Stimulated activated CD8-positive, alpha-beta memory T cell treated with anti-CD3 and anti-CD28 coated beads, Interleukin-2, amount 100 ng/mL, for 48 hours (primary cell): ENCODE results near the gene PRKCB.

Experiments used
- DNase-seq, 2 donors: peaks; one replicate each; pipeline ENCODE4 v3.0.0-alpha.2; 2020; ENCODE audit warnings: low read depth in 2 of 2

PRKCB gene

DNA sequence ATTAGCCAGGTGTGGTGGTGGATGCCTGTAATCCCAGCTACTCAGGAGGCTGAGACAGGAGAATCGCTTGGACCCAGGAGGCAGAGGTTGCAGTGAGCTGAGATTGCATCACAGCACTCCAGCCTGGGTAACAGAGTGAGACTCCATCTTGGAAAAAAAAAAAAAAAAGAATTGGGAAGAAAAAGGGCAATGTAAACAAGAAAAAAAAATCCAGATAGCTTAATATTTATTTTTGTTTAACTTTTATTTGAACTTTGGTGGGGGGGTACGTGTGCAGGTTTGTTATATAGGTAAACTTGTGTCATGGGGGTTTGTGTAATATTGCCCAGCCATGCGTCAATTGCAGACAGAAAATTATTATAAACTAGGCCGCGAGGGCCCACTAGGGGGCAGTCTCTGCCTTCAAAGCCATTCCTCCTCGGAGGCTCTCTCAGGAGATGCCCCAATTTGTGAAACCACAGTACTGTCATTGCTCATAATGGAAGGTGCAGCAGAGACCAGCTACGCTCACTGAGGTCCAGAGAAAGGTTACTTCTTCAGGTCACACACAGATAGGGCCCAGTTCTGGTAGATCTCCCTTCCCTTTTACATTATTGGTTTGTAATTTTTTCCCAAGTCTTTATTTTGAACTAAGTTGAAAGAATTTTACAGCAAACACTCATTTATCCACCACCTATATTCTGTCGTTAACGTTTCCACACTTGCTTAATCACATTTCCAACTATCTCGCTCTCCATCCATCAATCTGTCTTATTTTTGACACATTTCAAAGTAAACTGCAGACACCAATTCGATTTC lies 206.2 kb downstream of the PRKCB start:
- DNase-seq: peak; percentile 66 to 75

DNA sequence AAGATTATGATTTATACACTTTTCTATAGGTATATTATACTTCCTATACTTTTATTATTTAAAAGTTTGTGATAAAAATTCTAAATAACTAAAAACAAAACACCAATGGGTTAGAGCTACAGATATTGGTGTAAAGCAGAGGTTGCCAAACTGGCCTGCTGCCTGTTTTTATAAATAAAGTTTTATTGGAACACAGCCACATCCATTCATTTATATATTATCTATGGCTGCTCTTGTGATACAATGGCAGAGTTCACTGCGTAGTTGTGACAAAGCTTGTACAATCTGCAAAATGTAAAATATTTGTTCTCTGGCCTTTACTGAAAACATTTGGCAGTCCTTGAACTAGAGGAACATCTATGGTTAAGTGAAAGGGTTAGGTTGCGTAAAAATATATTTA lies 208.7 kb downstream of the PRKCB start:
- no peak for DNase-seq

DNA sequence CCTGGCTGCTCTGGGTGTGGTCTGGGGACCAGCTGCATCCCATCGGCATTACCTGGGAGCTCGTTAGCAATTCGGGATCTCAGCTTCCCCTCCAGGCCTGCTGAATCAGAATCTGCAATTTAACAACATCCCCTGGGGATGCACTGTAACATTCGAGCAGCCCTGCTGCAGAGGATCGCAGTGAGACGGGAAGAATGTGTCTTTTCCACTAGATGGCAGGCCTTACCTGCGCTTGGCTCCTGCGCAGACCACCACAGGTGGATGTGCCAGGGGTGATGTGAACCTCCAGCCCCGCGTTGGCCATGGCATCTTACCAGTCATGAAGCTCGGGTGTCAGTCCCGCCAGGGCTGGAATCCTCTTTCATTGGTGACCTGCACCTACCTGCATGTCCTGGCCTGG lies 209.9 kb downstream of the PRKCB start:
- DNase-seq: no peak

DNA sequence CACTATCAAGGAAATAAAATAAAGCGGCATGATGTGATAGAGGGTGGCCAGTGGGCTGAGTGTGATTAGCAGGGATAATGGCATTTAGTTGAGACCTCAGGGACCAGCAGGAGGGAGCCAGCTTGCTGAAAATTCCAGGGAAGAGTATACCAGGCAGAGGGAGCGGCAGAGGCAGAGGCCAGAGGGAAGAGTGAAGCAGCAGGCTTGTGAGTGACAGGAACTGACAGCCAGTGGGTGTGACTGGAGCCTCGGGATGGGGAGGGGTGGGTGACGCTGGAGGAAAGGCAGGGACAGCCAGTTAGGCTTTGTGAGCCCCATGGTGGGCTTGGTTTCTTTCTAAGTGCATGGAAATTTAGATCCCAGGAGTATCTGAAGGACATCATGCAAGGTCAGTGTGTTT lies 210.7 kb downstream of the PRKCB start:
- DNase-seq: no peak

DNA sequence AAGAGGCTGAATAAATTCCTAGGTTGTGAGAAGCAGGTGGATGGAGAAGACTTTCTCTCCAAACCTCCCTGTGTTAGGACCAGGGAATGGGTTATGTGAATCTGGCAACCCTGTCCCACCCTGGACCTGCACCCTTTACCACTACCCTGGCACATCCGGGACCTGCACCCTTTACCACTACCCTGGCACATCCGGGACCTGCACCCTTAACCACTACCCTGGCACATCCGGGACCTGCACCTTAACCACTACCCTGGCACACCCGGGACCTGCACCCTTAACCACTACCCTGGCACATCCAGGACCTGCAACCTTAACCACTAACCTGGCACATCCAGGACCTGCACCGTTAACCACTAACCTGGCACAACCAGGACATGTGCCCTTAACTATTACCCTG lies 213.3 kb downstream of the PRKCB start:
- DNase-seq: no peak

DNA sequence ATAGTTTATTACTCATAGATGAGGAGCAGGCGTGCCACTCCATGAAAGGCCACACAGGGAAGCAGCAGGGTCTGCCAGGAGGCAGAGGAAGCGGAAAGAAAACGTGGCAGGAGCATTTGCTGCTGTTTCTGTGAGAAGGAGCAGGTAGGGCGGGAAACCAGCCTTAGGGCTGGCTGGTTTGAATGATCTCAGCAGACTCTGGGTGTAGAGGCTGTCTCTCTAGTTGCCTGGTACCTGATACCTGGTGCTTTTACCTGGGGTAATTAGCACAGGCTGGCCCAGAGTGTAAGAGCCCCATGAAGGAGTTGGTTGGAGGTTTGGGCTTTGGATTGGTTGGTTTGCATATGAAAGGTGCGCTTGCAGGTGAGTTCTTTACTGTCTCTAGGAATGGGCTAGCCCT lies 215.3 kb downstream of the PRKCB start:
- no peak for DNase-seq

DNA sequence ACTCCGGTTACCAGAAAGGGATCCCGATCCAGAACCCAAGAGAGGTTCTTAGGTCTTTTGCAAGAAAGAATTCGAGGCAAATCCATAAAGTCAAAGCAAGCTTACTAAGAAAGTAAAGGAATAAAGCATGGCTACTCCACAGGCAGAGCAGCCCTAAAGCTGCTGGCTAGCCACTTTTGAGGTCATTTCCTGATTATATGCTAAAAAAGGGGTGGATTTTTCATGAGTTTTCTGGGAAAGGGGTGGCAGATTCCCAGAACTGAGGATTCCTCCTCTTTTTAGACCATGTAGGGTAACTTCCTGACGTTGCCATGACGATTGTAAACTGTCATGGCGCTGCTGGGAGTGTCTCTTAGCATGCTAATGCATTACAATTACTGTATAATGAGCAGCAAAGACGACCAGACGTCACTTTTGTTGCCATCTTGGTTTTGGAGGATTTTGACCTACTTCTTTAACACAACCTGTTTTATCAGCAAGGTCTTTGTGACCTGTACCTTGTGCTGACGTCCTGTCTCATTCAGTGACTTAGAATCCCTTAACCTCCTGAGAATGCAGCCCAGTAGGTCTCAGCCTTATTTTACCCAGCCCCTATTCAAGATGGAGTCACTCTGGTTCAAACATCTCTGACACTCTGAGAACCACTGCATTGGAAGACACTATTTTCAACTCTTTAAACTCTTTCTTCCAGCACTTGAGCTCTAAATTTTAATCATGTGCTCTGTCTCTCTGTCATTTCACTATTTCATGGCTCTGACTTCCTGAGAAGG lies 216.7 kb downstream of the PRKCB start:
- no peak for DNase-seq

DNA sequence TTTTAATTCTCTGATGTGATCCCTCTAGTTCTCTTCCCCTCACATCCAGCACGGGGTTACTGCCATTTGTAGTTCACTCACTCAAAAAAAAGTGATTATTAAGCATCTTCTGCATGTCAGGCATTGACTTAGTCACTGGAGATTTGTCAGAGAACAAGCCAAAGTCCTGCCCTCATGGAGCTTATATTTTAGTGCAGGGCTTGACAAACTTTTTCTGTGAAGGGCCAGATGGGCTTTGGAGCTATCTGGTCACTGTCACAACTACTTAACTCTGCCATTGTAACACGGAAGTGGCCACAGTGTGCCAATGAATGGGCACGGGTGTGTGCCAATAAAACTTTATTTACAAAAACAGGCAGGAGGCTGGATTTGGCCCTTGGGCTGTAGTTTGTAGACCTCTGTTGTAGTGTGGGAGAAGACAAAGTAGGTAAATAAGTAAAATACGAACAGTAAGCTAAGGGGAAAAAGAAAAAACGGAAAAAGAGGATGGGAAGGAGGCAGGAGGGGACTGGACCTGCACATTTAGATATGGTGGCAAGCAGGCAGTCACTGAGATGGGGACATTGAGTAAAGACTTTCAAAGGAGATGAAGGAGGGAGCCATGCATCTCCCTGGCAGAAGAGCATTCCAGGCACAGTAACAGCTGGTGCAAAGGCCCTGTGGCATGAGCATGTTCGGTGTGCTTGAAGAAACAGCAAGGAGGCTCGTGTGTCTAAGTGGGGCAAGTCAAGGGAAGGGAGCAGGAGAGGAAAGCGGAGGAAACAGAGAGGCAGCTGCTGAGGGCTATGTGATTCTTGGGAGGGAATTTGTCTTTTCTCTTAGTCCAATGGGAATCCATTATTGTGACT lies 217.5 kb downstream of the PRKCB start:
- no peak for DNase-seq

DNA sequence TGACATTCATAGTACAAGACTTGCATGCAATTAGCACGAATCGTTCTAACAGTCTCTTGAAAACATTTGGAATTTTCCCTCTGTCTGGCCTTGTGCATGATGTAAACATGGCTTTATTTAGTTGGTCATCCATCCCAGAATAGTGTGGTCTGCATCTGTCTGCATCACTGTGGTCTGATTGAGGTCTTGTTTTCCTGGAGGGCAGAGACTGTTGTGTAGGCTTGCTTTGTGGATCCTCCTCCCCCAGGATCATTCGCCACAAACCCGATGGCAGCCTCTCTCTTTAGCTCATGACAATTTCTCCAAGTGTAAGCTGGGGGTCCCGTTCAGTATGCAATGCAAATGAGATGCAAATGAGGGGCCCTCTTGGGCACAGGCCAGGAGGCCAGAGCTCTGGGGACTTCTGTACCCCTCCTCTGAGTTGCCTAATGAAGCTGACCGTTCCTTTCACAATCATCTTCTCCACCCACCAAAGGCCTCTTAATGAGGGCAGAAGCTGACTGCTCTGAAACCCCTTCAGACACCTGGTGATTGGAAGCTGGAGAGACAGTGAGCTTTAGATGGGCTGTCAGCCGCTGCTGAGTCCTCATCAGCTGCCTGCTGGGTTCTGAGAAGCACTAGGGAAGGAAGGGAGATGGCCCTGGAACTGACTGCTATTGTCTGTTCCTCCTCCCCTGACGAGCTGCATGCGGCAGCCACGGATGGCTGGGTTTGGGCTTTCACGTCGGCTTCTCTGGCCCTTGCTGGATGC lies 219.1 kb downstream of the PRKCB start:
- no peak for DNase-seq

DNA sequence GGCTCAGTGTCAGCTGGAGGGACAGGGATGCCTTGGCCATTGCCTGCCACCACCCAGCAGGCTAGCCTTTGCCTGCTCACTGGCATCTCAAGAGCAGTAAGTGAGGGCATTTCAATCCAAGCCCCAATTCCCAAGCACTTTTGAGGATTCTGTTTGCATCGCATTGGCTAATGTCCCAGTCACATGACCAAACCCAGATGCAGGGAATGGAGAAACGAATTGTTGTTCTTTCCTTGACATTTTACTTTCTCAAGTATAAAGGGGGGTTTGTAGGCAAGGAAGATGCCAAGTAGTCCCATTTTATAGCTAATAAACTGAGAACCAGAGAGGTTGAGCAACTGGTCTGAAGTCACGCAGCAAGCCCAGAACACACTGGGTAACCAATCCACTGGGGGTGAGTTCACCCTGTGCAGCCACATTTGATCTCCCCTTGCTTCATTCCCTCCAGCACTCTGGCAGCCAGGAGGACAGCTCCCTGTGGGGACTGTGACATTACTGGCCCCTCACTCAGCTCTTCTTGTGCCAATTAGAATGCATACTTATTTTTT lies 226.6 kb downstream of the PRKCB start:
- no peak for DNase-seq

DNA sequence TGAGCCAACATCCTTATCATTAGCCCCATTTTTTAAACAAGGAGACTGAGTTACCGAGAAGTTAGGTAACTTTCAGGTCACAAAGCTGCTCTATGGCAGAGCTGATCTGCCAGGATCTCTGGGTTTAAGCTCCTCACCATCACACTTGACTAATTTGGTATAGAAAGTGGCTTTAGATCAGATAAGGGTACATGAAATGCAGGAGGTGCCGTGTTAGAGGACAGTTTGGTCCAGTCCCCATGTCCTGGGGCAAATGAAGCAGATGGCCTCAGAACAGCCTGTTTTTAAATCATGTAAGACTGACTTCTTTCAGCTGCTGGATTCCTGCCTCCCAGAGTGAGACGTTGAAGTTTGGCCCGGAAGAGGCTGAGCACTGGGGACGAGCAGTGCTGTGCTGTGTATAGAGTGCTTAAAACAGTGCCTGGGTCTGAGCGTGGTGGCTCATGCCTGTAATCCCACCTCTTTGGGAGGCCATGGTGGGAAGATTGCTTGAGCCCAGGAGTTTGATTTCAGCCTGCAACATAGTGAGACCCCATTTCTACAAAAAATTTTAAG lies 233.3 kb downstream of the PRKCB start:
- DNase-seq: no peak

DNA sequence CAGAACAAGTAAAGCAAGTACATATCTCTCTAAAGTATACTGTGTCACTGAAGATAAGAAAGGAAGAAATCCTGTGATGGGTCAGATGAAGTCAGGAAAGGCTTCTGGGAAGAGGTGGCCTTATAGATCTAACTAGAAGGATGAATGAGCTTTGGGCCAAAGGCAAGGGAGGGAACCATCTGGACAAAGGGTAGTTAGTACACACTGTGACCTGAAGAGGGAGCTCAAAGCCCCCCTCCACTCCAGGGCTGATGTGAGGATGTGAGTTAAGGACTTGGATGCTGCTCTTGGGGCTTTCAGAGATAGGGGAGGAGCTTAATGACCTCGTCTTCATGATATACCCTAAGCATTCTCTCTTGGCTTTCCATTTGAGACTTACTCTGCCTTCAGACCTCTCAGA lies 235.1 kb downstream of the PRKCB start:
- DNase-seq: peak in 1 of 2 donors; percentile 8

DNA sequence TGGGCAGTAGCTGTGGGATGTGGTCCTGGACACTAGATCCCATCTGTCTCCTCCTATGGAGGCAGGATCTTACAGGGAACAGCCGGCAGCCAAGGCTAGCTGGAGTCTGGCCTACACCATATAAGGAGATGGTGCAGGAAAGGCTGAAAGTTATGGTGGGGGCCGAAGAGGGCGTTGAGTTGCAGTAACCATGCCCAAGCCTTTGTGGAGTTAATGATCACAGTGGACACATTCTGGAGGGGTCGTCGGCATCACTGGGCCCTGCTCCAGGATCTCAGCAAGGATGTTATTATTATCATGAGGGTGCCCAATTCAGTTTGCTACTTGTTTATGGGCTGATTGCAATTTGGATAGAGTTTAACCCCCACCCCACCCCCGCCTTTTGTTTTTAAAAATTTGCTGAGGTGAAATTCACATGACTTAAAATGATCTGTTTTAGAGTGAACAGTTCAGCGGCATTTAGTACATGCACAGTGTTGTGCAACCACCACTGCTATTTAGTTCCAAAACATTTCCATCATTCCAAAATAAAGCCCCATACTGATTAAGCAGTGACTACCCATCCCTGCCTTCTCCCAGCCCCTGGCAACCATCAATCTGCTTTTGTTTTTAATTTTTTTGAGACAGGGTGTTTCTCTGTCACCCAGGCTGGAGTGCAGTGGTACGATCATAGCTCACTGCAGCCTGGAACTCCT lies 236.0 kb downstream of the PRKCB start:
- DNase-seq: no peak

DNA sequence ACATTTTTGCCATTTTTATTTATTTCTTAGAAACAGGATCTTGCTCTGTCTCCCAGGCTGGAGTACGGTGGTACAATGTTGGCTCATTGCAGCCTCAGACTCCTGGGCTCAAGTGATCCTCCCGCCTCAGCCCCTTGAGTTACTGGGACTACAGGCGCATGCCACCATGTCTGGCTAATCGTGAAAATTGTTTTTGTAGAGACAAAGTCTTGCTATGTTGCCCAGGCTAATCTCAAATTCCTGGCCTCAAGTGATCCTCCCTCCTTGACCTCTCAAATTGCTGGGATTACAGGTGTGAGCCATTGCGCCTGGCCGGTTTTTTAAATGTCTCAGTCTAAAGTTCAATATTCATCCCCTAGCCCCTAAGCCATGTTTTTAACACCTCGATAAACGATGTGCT lies 237.5 kb downstream of the PRKCB start:
- DNase-seq: no peak

DNA sequence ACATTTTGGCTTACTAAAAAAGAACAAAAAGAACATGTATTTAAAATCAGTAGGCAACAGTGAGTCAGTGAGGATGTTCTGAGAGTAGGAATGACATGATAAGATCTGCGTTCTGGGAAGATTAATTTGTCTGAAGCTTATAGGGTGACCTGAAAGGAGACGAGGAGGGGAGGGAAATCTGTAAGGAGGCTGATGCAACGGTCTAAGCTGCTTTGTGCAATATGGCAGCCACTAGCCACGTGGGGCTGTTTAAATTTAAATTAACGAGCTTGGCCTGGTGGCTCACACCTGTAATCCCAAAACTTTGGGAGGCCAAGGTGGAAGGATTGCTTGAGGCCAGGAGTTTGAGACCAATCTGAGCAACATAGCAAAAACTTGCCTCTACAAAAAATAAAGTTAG lies 238.8 kb downstream of the PRKCB start:
- DNase-seq: no peak

DNA sequence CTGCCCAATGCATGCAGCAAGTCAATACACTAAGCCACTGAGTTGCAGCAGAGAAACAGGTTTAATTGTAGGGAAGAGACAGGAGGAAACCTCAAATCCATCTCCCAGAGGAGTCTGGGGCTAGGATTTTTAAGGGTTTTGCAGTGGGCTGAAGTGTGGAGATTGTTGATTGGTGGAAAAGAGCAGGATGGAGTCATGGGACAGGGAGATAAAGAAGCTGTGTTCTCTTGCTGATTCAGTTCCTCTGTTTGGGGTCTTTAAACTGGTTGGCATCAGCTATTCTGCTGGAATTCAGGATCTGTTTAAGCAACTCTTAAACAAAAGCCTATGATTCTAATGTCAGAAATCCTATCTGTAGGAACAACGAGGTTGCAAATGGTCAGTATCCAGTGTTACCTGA lies 239.5 kb downstream of the PRKCB start:
- DNase-seq: no peak

DNA sequence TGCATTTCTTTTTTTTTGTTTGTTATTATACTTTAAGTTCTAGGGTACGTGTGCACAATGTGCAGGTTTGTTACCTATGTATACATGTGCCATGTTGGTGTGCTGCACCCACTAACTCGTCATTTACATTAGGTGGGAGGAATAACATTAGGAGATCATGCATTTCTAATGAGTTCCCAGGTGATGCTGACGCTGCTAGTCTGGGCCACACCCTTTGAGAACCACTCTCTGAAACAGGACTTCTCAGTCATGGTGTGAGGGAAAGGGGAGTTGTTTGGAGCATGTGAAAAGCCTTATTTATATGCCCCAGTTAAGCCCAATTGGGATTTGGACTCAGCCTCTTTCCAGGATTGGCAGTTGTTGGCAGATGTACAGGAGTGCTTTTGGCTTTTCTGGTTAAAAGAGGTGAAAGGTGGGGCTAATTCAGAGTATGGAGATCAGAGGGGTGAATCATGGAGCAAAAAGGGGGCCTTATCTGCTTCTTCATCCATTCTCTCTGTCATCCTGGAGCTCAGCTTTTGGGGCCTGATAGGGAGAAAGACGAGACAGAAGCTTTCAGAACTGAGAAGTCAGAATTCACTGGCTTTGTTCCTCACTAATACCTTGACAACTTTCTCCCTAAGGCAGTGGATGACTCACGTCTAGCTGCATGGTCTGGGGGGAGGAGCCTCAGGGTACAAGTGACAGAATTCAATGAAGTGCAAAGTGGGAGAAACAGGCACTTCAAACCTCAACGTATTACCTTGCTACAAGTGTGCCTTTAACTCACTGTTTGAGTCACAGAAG lies 240.3 kb downstream of the PRKCB start:
- DNase-seq: peak in 1 of 2 donors; percentile 14

DNA sequence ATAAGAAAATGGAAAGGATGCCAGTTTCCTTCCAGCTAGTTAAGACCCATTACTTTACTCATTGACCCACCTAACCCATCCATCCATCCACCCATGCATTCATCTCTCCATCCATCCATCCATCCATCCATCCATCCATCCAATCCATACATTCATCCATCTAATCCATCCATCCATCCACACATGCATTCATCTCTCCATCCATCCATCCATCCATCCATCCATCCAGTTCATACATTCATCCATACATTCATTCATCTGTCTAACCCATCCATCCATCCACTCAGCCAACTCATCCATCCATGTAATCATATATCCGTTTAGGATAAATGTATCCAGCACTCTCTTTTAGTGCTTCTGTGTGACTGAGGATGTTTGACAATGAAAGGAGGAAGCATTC lies 241.5 kb downstream of the PRKCB start:
- no peak for DNase-seq

DNA sequence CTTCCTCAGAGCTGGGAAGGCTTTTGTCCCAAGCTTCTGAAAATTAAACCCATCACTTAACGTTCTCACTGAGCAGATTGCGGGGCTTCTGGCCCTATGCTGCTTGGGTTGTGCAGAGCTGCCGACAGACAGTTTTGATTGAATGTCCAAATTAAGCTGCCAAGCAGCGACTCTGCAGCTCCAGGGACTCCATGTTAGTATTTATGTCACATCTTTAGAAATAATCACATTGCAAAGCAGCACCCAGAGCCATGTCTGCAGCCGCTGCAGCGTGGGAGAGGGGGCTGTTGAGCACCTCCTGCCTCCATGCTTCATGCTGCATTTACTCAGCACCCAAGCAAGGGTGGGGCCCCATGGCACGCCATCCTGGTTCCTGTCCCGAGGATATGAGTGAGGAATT lies 242.2 kb downstream of the PRKCB start:
- DNase-seq: no peak

DNA sequence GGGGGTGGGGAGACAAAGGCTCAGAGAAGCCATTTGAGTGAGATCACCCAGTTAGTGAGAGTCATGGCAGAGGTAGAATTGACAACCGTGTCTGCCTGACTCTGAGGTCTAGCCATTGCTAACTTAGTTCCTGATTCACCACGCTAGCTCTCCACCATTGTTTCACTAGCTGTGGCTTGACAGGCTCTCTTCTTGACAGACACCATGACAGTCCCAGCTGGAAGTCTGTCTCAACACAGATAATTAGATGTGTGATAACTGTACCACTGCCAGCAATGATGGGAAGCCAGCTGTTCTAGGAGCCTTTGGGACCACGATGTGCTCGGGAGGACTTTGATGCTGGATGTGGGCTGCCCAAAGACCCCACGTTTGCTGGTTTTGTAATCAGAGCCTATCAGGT lies 249.9 kb downstream of the PRKCB start:
- no peak for DNase-seq
